Measurements from ENCODE around the gene ITGB1BP1.

DNA sequence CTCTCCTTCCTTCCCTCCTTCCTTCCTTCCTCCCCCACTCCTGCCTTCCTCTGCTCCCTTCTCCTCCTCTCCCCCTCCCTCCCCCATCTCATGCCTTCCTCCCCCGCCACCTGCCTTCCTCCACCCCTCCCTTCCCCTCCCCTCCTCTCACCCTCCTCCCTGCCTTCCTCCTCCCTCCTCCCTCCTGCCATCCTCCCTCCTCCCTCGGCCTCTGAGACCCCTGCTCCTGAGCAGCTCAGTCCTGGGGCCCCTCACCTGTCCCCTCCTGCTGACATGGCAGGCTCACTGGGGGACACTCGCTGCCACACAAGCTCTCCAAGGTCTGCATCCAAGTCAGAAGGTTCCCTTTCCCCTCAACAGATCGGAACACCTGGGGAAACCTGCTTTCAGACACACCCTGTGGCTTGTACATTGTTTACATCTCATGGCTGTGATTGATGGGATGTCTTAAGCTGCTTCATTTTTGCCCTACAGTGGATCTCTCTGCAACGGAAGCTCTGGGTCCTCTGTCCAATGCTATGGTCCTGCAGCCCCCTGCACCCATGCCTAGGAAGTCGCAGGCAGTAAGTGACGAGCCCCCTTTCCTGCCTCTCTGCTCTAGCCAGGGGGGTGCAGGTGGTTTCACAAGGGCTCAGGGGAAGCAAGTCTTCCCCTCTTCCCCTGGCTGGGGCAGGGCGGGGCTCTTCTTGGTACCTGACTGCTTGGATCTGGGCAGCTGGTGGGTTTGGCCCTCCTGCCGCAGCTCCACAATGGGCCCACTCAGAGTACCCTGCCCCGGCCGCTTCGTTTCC lies 22.9 kb downstream of the ITGB1BP1 start:
- TF ChIP-seq EP300 (IDR thresholded peaks at IDR 0.05; ENCODE audit: borderline replicate concordance): no peak
- TF ChIP-seq RAD21 (IDR thresholded peaks at IDR 0.05; ENCODE audit: low read depth): no peak
- TF ChIP-seq, protein P1, sequence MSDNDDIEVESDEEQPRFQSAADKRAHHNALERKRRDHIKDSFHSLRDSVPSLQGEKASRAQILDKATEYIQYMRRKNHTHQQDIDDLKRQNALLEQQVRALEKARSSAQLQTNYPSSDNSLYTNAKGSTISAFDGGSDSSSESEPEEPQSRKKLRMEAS (IDR thresholded peaks at IDR 0.05): no peak
- TF ChIP-seq NFIC (IDR thresholded peaks at IDR 0.05): no peak
- TF ChIP-seq TAF1 (IDR thresholded peaks at IDR 0.05; ENCODE audit: low read depth): no peak
- TF ChIP-seq YY1 (IDR thresholded peaks at IDR 0.05; ENCODE audit: low read depth): no peak
- TF ChIP-seq, protein P2, sequence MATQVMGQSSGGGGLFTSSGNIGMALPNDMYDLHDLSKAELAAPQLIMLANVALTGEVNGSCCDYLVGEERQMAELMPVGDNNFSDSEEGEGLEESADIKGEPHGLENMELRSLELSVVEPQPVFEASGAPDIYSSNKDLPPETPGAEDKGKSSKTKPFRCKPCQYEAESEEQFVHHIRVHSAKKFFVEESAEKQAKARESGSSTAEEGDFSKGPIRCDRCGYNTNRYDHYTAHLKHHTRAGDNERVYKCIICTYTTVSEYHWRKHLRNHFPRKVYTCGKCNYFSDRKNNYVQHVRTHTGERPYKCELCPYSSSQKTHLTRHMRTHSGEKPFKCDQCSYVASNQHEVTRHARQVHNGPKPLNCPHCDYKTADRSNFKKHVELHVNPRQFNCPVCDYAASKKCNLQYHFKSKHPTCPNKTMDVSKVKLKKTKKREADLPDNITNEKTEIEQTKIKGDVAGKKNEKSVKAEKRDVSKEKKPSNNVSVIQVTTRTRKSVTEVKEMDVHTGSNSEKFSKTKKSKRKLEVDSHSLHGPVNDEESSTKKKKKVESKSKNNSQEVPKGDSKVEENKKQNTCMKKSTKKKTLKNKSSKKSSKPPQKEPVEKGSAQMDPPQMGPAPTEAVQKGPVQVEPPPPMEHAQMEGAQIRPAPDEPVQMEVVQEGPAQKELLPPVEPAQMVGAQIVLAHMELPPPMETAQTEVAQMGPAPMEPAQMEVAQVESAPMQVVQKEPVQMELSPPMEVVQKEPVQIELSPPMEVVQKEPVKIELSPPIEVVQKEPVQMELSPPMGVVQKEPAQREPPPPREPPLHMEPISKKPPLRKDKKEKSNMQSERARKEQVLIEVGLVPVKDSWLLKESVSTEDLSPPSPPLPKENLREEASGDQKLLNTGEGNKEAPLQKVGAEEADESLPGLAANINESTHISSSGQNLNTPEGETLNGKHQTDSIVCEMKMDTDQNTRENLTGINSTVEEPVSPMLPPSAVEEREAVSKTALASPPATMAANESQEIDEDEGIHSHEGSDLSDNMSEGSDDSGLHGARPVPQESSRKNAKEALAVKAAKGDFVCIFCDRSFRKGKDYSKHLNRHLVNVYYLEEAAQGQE (IDR thresholded peaks at IDR 0.05; ENCODE audit: low read depth): no peak
- TF ChIP-seq CREB1 (IDR thresholded peaks at IDR 0.05; ENCODE audit: low read depth): no peak
- no peak for TF ChIP-seq TCF12 (IDR thresholded peaks at IDR 0.05; ENCODE audit: low read depth)
- TF ChIP-seq ZBTB7A (IDR thresholded peaks at IDR 0.05; ENCODE audit: low read depth): no peak
- no peak for TF ChIP-seq FOXM1 (IDR thresholded peaks at IDR 0.05; ENCODE audit: borderline replicate concordance, low read depth)
- TF ChIP-seq TEAD4 (IDR thresholded peaks at IDR 0.05): no peak
- TF ChIP-seq, protein P3, sequence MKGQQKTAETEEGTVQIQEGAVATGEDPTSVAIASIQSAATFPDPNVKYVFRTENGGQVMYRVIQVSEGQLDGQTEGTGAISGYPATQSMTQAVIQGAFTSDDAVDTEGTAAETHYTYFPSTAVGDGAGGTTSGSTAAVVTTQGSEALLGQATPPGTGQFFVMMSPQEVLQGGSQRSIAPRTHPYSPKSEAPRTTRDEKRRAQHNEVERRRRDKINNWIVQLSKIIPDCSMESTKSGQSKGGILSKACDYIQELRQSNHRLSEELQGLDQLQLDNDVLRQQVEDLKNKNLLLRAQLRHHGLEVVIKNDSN (IDR thresholded peaks at IDR 0.05): no peak
